Natural killer cell (primary cell): Measurements from ENCODE around the gene POLA2. TPM values are rescaled to one million over a fixed set of nuclear protein-coding genes. Genes with fewer than 3 reads are reported as not detected.

Experiments
- ATAC-seq, 3 donors: fragments of 150-1000 bp in 2 of 3; fragments of 200-7000 bp in 1 of 3; cut with Tn5 transposase; 1 replicate in 1 of 3; 2 replicates in 2 of 3; pipeline ENCODE4 v1.10.0; 2021; ENCODE audit warnings: mild to moderate bottlenecking in 2 of 3, moderate library complexity in 2 of 3
- DNase-seq, 2 donors: peaks; one replicate each; pipeline versions ENCODE4 v3.0.0 to v3.0.0-alpha.2; 2013 to 2021; ENCODE audit warnings: mixed read lengths in 1 of 2
- H3K27ac ChIP-seq: one replicate; pipeline ENCODE4 v1.5.1; 2013; ENCODE audit warnings: mild to moderate bottlenecking, low read length
- H3K27me3 ChIP-seq: one replicate; pipeline ENCODE4 v1.6.1; 2013; ENCODE audit warnings: low read length; ENCODE audit not compliant: control insufficient read depth, insufficient read depth
- H3K36me3 ChIP-seq: one replicate; pipeline ENCODE4 v1.6.1; 2013; ENCODE audit warnings: low read length; ENCODE audit not compliant: control insufficient read depth, insufficient read depth
- H3K4me1 ChIP-seq: one replicate; pipeline ENCODE4 v1.6.1; 2013; ENCODE audit warnings: low read length; ENCODE audit not compliant: control insufficient read depth, insufficient read depth
- H3K4me3 ChIP-seq: one replicate; pipeline ENCODE4 v1.5.1; 2013; ENCODE audit warnings: low read length
- H3K9me3 ChIP-seq: one replicate; pipeline ENCODE4 v1.6.1; 2013; ENCODE audit warnings: low read length; ENCODE audit not compliant: control insufficient read depth, insufficient read depth
- H3K27ac Mint-ChIP-seq, 2 donors: one replicate each; pipeline ENCODE4 v1.8.0; 2022; ENCODE audit warnings: mild to moderate bottlenecking in 2 of 2, mixed read lengths in 2 of 2, moderate library complexity in 1 of 2
- H3K27me3 Mint-ChIP-seq, 2 donors: one replicate each; pipeline ENCODE4 v1.8.0; 2022; ENCODE audit warnings: low read depth in 2 of 2, mixed read lengths in 2 of 2
- H3K36me3 Mint-ChIP-seq: one replicate; pipeline ENCODE4 v1.8.0; 2022; ENCODE audit warnings: mixed read lengths
- H3K4me1 Mint-ChIP-seq, 2 donors: one replicate each; pipeline ENCODE4 v1.8.0; 2022; ENCODE audit warnings: mixed read lengths in 2 of 2
- H3K4me3 Mint-ChIP-seq: one replicate; pipeline ENCODE4 v1.8.0; 2022; ENCODE audit warnings: mild to moderate bottlenecking, moderate library complexity, mixed read lengths
- H3K9me3 Mint-ChIP-seq, 2 donors: one replicate each; pipeline ENCODE4 v1.8.0; 2022; ENCODE audit warnings: mixed read lengths in 2 of 2
- WGBS: methylation state at CpG from one replicate; pipeline ENCODE4 v1.1.7; 2013; ENCODE audit warnings: missing lambda C conversion rate; ENCODE audit not compliant: insufficient coverage; 5-methylcytosine and 5-hydroxymethylcytosine counted together
- intact Hi-C: fragments of 100-400 bp; cut with micrococcal nuclease; formaldehyde crosslinking; loops from one replicate; pipeline ENCODE4 v1.14.2; 2022
- total RNA-seq, 4 donors: library from RNA; stranded (reverse); fragments of 120-200 nt in 1 of 4; gene quantifications; one replicate each; pipeline versions ENCODE4 v1.2.3 to v1.2.4, GENCODE V29; 2013 to 2022
- TF ChIP-seq, protein P1 (sequence below): fragments of 200-600 bp; IDR thresholded peaks from one replicate; pipeline ENCODE4 v1.8.0; 2022; ENCODE audit warnings: antibody characterized with exemption

POLA2 gene
- total RNA-seq, 3 donors from 2014 or later (not counting 1 experiment from before 2014, with no cell fraction given), result 21.2 to 24.2 (median 22.7) TPM

DNA sequence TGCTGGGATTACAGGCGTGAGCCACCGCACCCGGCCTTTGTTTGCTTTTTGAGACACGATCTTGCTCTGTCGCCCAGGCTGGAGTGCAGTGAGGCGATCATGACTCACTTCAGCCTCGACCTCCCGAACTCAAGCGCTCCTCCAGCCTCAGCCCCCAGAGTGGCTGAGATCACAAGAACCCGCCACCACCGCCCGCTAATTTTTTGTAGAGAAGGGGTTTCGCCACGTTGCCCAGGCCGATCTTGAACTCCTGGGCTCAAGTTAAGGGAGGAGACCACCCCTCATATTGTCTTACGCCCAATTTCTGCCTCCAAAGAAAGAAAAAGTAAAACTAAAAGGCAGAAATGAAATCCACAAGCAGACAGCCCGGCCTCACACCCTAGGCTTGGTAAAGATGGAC, 1.5 kb upstream of the POLA2 start:
- WGBS, result 95% methylated on average over 13 of the region's 17 CpGs
- Mint-ChIP-seq H3K27me3 (no peaks in the 10 kb centered on the region), H3K36me3 (no peaks in the 10 kb centered on the region), H3K9me3 (no peaks in the 10 kb centered on the region), H3K4me3 (no peak overlapping the region), H3K27ac (peak overlapping the region in 1 of 2 donors; percentile 93), H3K4me1 (peaks cover 19 to 30% of the 10 kb centered on the region in 2 donors)
- H3K27ac ChIP-seq, result no peak overlapping the region
- H3K36me3 ChIP-seq, result no peaks in the 10 kb centered on the region
- no peaks in the 10 kb centered on the region for H3K9me3 ChIP-seq
- no peak overlapping the region for H3K4me3 ChIP-seq
- TF ChIP-seq, protein P1, sequence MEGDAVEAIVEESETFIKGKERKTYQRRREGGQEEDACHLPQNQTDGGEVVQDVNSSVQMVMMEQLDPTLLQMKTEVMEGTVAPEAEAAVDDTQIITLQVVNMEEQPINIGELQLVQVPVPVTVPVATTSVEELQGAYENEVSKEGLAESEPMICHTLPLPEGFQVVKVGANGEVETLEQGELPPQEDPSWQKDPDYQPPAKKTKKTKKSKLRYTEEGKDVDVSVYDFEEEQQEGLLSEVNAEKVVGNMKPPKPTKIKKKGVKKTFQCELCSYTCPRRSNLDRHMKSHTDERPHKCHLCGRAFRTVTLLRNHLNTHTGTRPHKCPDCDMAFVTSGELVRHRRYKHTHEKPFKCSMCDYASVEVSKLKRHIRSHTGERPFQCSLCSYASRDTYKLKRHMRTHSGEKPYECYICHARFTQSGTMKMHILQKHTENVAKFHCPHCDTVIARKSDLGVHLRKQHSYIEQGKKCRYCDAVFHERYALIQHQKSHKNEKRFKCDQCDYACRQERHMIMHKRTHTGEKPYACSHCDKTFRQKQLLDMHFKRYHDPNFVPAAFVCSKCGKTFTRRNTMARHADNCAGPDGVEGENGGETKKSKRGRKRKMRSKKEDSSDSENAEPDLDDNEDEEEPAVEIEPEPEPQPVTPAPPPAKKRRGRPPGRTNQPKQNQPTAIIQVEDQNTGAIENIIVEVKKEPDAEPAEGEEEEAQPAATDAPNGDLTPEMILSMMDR, result no peak
- peaks cover 22% of the 10 kb centered on the region for H3K4me1 ChIP-seq
- no peak for ATAC-seq
- no peak for DNase-seq
- intact Hi-C loops, result no loop called here
- no peaks in the 10 kb centered on the region for H3K27me3 ChIP-seq

DNA sequence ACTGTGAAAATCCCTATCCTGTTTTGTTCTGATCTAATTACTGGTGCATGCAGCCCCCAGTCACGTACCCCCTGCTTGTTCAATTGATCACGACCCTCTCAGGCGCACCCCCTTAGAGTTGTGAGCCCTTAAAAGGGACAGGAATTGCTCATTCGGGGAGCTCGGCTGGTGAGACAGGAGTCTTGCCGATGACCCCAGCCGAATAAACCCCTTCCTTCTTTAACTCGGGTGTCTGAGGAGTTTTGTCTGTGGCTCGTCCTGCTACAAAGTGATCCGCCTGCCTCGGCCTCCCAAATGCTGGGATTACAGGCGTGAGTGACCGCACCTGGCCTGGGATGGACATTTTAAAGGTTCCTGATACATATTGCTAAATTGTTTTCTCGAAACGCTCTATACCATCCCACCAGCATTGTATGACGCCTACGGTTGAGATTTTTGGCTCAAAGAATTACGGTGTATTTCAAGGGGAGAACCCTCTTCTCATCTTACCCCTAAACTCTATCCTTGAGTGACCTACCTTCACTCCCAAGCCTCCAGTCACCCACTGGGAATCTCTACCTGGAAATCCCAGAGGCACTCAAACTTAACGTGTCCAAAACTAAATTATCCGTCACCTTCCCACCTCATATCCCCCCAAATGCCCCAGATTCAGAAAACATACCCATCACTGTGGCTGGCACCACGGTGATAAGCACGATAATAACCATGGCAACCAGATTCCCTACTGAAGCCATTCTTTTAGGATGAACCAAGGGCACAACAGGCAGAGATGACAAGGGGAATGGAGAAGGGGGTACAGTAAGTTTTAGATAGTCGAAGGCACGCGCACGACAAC, 789 bp upstream of the POLA2 start:
- Histone ChIP-seq H3K27ac (peak overlapping the region; percentile 80), H3K27me3 (no peaks in the 10 kb centered on the region), H3K4me1 (peaks cover 22% of the 10 kb centered on the region), H3K9me3 (no peaks in the 10 kb centered on the region), H3K36me3 (no peaks in the 10 kb centered on the region), H3K4me3 (peak overlapping the region; percentile 62)
- TF ChIP-seq, protein P1, result no peak
- DNase-seq (no peak), ATAC-seq (peak in 1 of 3 donors; percentile 15)
- Mint-ChIP-seq H3K27me3 (no peaks in the 10 kb centered on the region), H3K4me1 (peaks cover 19 to 32% of the 10 kb centered on the region in 2 donors), H3K36me3 (no peaks in the 10 kb centered on the region), H3K27ac (peak overlapping the region; percentile 93 to 97), H3K9me3 (no peaks in the 10 kb centered on the region), H3K4me3 (peak overlapping the region; percentile 95)
- WGBS, result 66% methylated on average over 26 of the region's 26 CpGs
- intact Hi-C loops, result no loop called here

DNA sequence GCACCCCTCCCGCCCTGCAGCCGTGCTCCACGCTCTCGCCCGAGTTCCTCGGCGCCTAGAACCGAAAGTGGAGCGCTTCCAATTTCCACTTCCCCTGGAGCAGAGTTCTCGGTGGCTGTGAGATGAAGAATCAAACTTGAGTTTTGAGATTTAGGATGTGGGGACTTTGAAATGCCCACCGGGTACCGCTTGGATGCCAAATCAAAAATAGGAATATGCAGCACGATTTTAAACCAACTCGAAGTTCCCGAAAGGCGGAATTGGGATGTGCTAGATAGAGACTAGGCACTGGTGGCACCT, 569 bp downstream of the POLA2 start:
- Mint-ChIP-seq H3K36me3 (no peaks in the 10 kb centered on the region), H3K27me3 (no peaks in the 10 kb centered on the region), H3K27ac (peak overlapping the region; percentile 93 to 97), H3K4me3 (peak overlapping the region; percentile 95), H3K4me1 (peaks cover 19 to 37% of the 10 kb centered on the region in 2 donors), H3K9me3 (no peaks in the 10 kb centered on the region)
- peak in 1 of 2 donors; percentile 62 for DNase-seq
- TF ChIP-seq, protein P1, result no peak
- Histone ChIP-seq H3K36me3 (peaks cover 5% of the 10 kb centered on the region), H3K4me1 (peaks cover 22% of the 10 kb centered on the region), H3K27ac (peak overlapping the region; percentile 84), H3K4me3 (peak overlapping the region; percentile 62), H3K27me3 (no peaks in the 10 kb centered on the region), H3K9me3 (no peaks in the 10 kb centered on the region)
- WGBS, result 2% methylated on average over 16 of the region's 16 CpGs
- ATAC-seq, result no peak
- intact Hi-C loops, result no loop called here
